NCI-H1105 (cell line): ENCODE data around the gene NTM.

ENCODE experiments used
- DNase-seq: peaks from one replicate; lab custom pipeline; 2025; lab: John Stamatoyannopoulos, UW

The NTM gene

DNA sequence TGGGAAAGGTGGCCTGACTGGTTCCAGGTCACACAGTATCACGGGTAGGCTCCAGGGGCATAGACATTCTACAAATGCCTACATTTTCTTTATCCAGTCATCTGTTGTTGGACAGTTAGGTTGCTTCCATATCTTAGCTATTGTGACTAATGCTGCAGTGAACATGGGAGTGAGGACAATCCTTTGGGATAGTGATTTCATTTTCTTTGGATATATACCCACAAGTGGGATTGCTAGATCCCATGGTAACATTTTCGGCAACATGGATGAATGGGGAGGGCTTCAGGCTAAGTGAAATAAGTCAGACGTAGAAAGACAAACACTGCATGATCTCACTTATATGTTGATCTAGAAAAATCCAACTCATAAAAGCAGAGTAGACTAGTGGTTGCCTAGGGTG is 744.3 kb downstream of the NTM start:
- DNase-seq, result no peak

DNA sequence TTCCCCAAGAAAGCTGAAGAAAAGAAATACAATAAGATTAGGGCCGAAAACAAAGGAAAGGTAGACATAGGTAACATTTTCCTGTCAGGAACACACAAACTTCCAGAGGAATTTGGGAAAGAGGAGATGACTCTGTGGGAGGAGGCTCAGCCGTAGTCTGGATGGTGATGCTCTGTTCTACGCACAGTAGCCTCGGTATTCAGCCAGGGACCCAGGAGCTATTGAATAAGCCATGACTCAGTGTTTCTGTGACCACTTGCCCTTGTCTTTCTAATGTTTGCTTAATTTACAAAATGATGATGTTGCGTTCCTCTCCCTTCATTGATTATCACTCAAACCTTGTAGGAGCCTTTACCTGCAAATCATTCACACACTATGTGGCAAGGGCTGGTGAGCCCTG is 745.0 kb downstream of the NTM start:
- DNase-seq, result no peak

GRCh38 chr11:132116516-132116915 is 746.1 kb downstream of the NTM start:
- no peak for DNase-seq

DNA sequence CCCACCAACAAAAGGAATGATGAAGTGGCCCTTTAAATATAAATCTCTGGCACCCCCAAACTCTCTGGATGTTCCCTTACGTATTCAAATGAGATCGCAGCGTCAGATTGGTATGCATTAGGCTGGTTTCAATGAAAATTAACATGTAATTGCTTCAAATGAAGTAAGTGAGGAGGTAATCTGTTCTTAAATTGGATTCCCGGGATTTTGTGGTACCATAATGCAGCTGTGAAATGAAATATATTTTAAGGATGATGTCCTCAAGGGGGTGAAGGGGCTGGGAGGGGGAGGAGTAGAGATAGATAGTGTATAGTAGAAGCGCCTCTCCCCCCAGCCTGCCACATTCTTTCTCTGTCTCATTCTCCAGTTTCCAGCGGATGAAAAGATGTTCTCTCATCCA is 748.2 kb downstream of the NTM start:
- DNase-seq, result no peak

DNA sequence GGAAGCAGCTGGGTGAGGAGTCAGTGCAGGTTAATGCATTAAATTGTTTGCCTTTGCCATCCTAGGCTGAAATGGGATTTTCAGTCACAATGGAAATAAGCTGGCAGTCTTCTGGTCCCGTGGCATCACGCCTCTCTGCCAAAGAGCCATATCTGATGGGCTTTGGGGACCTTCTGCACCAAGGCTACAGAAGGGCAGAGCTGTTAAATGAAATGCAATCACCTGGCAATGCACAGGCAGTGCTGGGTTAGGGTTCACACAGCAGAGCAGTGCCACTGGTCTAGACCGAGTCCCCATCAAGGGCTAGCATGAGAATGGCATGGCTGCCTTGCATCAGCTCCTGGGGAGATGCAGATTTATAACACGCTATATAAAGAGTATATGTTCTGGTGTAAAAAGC is 749.2 kb downstream of the NTM start:
- DNase-seq, result no peak

DNA sequence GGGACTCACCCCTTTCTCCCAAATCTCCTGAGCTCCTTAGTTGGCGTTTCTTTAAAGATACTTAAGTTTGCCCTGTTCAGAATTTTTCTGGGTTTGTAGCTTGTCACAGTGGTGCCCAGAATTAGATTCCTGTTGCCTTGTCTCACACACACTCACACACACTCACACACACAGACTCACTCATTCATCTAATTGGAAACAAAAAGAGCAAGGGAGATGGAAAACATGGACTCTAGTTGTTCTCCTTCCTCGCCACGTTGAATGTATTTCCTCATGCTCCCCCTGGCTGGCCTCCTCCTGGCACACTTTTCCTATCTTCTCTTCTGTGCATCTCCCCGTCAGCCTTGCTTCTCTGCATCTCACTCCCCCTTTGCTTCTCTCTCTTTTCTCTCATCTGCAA is 752.3 kb downstream of the NTM start:
- no peak for DNase-seq

- DNase-seq, result no peak
Measured at GRCh38 chr11:132123449-132123848, 753.0 kb downstream of the NTM start.

- DNase-seq, result no peak
Measured at GRCh38 chr11:132123854-132124835, 753.7 kb downstream of the NTM start.

DNA sequence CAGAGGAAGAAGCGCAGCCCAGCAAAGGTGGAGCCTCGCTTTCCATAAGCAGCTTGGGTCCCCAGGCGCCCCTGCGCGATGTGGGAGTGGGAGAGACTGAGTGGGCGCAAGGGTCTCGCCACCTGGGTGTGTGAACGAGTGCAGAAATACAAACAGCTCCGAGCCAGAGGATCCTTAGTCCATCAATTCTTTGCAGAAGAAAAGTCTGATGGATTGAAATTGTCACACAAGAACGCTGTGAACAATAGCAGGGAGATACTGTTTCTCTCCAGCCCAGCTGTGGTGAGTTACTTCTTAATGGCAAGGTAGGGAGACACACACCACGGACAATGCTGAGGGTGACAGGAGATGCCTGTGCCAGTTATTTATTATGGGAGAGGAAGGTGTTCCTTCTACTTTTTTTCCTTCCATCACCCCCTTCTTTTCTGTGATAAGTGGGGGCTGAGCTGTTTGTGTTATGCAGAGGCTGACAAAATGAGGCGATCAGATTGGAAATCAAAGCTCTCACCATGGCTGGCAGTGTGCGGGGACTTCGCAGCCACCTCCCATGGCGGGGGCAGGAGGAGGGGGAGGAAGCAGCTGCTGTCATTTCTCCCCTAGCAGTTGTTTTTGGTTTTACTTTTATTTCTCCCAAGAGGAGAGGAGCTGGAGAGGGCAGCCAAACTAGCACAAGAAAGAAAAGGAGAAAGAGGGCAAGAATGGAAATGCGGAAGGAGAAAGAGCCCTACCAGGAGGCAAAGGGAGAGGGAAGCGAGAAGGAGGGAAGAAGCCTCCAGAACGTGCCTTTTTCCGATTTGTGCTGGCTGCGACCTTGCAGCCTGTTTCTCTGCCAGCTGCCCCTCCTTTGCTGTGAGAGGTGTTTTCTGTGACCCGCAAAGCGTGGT is 755.8 kb downstream of the NTM start:
- DNase-seq, result peak; percentile 66

DNA sequence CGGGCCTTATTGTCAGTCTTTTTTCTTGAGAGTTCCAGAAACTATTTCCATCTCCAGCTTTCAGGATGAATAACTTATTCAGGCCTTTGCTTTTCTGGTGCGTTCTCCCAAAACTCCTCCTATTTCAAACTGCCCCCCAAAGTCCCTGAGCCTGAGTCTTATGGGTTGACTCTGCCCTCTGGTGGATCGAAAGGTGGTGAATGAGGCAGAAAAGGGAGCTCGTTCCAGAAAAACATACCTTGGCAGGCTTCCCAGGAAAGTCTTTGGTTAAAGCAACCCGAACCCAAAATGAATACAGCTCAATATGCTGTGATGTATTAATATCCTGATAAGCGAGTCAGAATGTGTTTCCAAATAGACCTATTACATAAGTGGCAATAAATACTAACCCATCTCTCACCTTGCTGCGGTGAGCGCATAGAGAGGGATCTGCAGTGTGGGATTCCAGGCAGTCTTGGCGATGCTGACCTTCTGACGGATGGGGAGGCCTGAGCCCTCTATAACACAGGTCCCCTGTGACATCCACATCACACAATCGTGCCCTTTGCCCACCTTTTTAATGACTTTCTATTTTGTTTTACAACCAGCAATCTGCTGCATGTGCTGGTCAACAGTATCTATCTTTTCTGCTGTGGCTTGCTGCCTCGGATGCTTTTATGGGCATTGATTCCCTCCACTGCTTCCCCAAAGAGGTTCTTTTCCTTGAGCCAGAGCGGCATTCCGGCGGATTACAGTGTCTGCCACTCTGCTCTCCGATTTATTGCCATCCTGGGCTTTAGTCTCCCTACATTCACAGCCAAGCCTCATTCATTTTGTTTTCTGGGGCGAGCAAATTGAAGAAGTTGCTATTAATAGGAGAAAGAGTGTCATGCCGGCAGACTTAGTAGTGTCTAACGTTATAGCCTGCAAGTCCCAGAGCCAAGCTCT is 756.8 kb downstream of the NTM start:
- DNase-seq, result peak; percentile 92

- DNase-seq, result no peak
Measured at GRCh38 chr11:132127900-132128288, 757.5 kb downstream of the NTM start.

DNA sequence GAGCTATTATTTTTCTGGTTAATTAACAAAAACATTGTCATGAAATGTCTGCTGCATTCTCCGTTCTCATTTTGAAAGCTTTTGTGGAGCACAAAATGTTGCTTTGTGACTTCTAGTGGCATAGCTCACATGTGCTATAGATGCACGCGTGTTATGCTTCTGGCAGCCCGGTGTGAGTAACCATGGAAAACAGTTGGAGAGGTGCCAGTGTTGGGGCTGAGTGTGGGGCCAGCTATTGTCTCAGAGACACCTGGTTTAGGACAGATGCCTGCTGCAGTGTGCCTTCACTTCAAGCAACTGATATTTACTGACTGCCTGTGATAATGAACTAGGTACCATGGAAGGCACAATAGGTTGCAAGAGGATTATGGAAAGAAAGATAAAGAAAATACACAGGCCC is 760.6 kb downstream of the NTM start:
- DNase-seq, result peak; percentile 98

DNA sequence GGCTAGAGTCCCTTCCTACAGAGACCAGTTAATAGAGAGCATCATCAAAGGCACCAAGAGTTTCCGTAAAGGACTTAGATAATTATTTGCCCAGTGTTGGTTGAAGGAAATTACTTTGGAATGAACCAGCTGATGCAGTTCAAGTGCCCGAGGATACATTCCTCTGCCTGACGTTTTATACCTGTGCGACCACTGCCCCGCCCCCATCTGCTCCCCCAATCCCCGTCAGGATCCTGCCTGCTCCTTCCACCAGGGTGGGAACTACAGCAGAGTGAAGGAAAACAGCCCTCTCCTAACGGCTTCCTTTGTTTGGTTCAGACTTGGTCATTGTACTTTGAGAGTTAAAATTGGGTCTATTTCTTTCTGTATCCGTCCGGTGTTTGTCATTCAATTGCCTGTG is 761.5 kb downstream of the NTM start:
- no peak for DNase-seq

DNA sequence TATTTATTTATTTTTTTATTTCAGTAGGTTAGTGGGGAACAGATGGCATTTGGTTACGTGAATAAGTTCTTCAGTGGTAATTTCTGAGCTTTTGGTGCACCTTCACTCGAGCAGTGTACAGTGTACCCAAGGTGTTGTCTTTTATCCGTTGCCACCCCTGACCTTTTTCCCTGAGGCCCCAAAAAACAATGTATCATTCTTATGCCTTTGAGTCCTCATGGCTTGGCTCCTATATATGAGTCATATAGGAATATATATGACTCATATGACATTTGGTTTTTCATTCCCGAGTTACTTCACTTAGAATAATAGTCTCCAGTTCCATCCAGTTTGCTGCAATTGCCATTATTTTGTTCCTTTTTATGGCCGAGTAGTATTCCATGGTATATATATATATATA is 763.9 kb downstream of the NTM start:
- no peak for DNase-seq

DNA sequence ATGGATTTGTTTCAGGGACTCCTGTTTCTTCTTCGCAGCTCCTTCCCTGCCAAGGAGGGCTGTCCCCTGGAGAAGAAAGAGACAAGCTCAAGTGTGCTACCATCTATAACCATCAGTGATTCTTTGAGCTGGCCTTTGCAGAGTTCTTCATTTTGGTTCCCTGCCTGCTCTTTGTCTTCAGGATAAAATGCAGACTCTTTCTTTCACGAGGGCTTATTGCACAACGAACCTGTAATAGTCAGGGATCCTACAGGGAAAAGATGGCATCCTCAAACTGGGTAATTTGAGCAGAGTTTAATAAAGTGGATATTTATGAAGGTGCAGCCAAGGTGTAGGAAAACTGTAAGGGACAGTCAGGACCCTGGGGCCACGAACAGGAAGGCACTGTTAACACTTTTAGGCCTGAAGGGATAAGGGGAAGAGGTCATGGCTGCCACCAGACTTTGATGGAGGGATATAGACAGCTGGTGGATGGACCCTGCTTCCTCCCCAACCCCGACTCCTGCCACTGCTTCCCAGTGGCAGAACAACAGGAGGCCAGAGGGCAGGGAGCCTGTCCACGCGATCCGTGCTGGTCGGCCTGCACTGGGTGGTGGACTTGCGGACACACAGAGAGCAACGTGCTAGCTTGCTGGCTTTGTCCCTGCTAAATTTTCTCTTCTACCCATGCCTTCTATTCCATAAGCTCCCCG is 767.0 kb downstream of the NTM start:
- DNase-seq, result no peak

DNA sequence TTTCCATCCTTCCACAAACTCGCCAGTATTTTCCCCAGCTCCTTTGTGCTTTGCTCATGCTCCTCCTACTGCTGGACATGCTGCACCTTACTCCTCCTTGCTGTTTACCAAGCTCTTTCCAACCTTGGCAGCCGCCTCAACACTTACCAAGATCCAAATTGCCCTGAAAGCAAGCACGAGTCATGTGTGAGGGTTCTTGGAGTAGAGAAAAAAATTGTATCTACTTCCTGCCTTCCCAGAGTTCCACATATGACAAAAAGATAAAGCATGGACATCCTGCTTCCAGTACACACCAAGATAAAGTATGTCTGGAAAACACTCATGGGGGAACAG is 767.5 kb downstream of the NTM start:
- DNase-seq, result no peak

DNA sequence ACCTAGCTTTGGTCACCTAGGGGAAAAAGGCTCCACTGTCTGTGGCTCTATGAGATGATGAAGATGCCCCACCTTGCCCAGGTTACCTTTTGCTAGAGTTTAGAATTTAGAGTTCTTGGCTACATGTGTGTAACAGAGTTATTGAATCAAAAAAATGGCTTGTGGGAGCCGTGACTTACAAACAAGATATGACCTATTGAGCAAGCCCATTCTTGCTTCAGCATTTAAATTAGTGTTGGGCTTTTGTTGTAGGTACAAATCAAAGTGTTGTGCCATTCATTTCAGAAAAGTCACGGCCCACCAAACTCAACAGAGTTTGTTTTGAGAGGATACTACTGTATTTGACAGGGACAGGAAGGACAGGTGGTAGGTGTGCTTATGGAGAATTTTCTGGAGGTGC is 768.8 kb downstream of the NTM start:
- peak; percentile 13 for DNase-seq

GRCh38 chr11:132140056-132140455 is 769.6 kb downstream of the NTM start:
- no peak for DNase-seq

DNA sequence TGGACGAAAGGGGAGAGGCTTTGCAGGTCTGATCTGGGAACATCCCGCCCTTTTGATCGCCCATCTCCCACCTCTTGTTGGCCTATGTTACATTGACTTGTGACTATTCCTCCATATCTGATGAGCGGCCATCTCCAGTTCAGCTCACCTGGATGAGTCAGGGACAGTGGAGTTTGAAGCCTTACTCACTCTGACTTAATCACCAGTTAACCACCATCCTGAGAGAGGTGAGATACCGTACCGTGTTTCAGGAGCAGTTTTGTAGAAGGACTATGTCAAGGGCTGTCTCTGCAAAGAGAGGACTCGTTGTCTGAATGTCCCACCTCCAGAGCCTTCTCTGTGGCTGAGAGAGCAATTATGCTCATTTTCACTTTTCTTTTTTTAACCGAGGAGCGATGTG is 771.7 kb downstream of the NTM start:
- no peak for DNase-seq

DNA sequence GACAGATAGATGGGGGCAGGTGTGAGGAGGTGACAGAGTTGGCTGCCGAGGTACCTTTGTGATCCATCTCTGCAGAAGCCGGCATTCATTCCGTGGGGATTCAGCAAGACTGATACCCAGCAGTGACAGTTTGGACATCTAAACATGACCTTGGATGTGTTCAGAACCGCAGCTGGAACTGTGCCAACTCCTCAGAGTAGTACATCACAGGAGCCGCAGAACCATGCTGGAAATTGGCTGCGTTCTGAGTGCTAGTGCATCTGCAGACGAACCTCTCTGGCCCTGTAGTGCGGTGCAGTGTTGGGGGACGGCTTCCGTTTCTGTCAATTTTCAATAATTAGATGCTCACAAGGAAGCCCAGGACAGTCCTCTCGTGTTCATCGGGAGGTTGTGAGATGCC is 772.1 kb downstream of the NTM start:
- no peak for DNase-seq

- DNase-seq, result no peak
Measured at GRCh38 chr11:132147464-132147863, 777.0 kb downstream of the NTM start.
